ENCODE results near the gene CADM2. TPM values are rescaled to one million over a fixed set of nuclear protein-coding genes. Genes with fewer than 3 reads are reported as not detected.

The CADM2 gene
- total RNA-seq, 1 donor from 2014 or later: 6.8 TPM

GRCh38 chr3:84962415-84962814, 3.6 kb downstream of the CADM2 start:
- Histone ChIP-seq H3K4me1 (peaks cover 51% of the 10 kb centered on the region), H3K9me3 (ENCODE audit: low read depth) (no peaks in the 10 kb centered on the region), H3K4me3 (peak overlapping the region; percentile 82), H3K9ac (no peak overlapping the region), H3K36me3 (no peaks in the 10 kb centered on the region), H3K4me2 (peak overlapping the region; percentile 88), H3K27me3 (no peaks in the 10 kb centered on the region), H2AFZ (replicated peaks) (no peak overlapping the region), H4K20me1 (ENCODE audit: low read depth) (no peaks in the 10 kb centered on the region), H3K27ac (no peak overlapping the region), H3K79me2 (ENCODE audit: low read depth) (peaks cover 69% of the 10 kb centered on the region), H3F3A (ENCODE audit: low read depth) (peaks cover 35% of the 10 kb centered on the region)
- H3K4me1 Mint-ChIP-seq: peaks cover 53% of the 10 kb centered on the region
- no peak overlapping the region for H3K27ac Mint-ChIP-seq
- no peaks in the 10 kb centered on the region for H3K9me3 Mint-ChIP-seq
- TF ChIP-seq EZH2 (IDR thresholded peaks at IDR 0.05): no peak
- no peak for TF ChIP-seq EZH2phosphoT487 (IDR thresholded peaks at IDR 0.05)
- no peak for TF ChIP-seq CTCF (IDR thresholded peaks at IDR 0.05)
- no peak for DNase-seq (ENCODE audit: low spot score)
- no peaks in the 10 kb centered on the region for H3K36me3 Mint-ChIP-seq
- H3K4me3 Mint-ChIP-seq: peak overlapping the region; percentile 27
- H3K27me3 Mint-ChIP-seq (ENCODE audit: insufficient read depth, low read depth): peaks cover 16% of the 10 kb centered on the region

- Histone ChIP-seq H3K4me1 (peaks cover 58% of the 10 kb centered on the region), H3K9ac (no peak overlapping the region), H3K27me3 (no peaks in the 10 kb centered on the region), H3K79me2 (ENCODE audit: low read depth) (peaks cover 73% of the 10 kb centered on the region), H4K20me1 (ENCODE audit: low read depth) (no peaks in the 10 kb centered on the region), H3K4me3 (no peak overlapping the region), H3K4me2 (peak overlapping the region; percentile 88), H3K27ac (no peak overlapping the region), H3K36me3 (no peaks in the 10 kb centered on the region), H3K9me3 (ENCODE audit: low read depth) (no peaks in the 10 kb centered on the region), H2AFZ (replicated peaks) (no peak overlapping the region), H3F3A (ENCODE audit: low read depth) (peaks cover 31% of the 10 kb centered on the region)
- TF ChIP-seq EZH2phosphoT487 (IDR thresholded peaks at IDR 0.05) (no peak), CTCF (IDR thresholded peaks at IDR 0.05) (peak; percentile 39)
- no peaks in the 10 kb centered on the region for H3K36me3 Mint-ChIP-seq
- H3K9me3 Mint-ChIP-seq: no peaks in the 10 kb centered on the region
- peak; percentile 16 for DNase-seq (ENCODE audit: low spot score)
- H3K27me3 Mint-ChIP-seq (ENCODE audit: insufficient read depth, low read depth): peaks cover 16% of the 10 kb centered on the region
- H3K4me3 Mint-ChIP-seq: no peak overlapping the region
- H3K4me1 Mint-ChIP-seq: peaks cover 60% of the 10 kb centered on the region
- no peak overlapping the region for H3K27ac Mint-ChIP-seq
These were observed 4.3 kb downstream of the CADM2 start for GRCh38 chr3:84963137-84963536.

DNA sequence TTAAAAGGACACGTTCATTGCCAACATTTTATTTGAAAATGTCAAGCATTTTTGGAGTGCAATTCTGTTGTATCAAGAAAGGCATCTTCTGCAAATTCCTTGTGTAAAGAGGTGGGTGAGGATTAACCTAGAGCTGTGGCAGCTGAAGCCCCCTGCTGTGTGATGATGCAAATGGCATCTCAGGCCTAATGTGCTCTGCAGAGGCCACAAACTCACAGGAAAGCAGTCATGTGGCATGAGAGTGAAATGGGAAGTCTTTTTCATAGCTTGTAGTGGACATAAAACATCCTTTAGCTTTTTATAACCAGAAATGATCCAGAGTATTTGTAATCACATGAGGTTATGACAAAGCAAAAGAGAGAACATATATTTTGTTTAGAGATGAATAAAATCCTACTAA, 6.4 kb downstream of the CADM2 start:
- Mint-ChIP-seq H3K27me3 (ENCODE audit: insufficient read depth, low read depth) (peaks cover 12% of the 10 kb centered on the region), H3K36me3 (no peaks in the 10 kb centered on the region), H3K27ac (peak overlapping the region; percentile 78), H3K4me3 (peak overlapping the region; percentile 46), H3K4me1 (peaks cover 66% of the 10 kb centered on the region), H3K9me3 (no peaks in the 10 kb centered on the region)
- no peak overlapping the region for H3K4me3 ChIP-seq
- H3K36me3 ChIP-seq: no peaks in the 10 kb centered on the region
- peaks cover 18% of the 10 kb centered on the region for H3F3A ChIP-seq (ENCODE audit: low read depth)
- H3K79me2 ChIP-seq (ENCODE audit: low read depth): peaks cover 92% of the 10 kb centered on the region
- TF ChIP-seq EZH2 (IDR thresholded peaks at IDR 0.05): no peak
- no peak for TF ChIP-seq CTCF (IDR thresholded peaks at IDR 0.05)
- TF ChIP-seq EZH2phosphoT487 (IDR thresholded peaks at IDR 0.05): no peak
- no peak overlapping the region for H2AFZ ChIP-seq (replicated peaks)
- peak overlapping the region; percentile 63 for H3K4me2 ChIP-seq
- H3K27ac ChIP-seq: peak overlapping the region; percentile 47
- no peaks in the 10 kb centered on the region for H3K27me3 ChIP-seq
- DNase-seq (ENCODE audit: low spot score): peak; percentile 93
- no peaks in the 10 kb centered on the region for H4K20me1 ChIP-seq (ENCODE audit: low read depth)
- H3K4me1 ChIP-seq: peaks cover 68% of the 10 kb centered on the region
- H3K9me3 ChIP-seq (ENCODE audit: low read depth): no peaks in the 10 kb centered on the region
- no peak overlapping the region for H3K9ac ChIP-seq

Measured in neural progenitor cell (in vitro differentiated cells).